NCI-H2171 (cell line): ENCODE results near the gene MLLT10.

Experiments used
- DNase-seq: peaks from one replicate; lab custom pipeline; 2025; lab: John Stamatoyannopoulos, UW

The MLLT10 gene

DNA sequence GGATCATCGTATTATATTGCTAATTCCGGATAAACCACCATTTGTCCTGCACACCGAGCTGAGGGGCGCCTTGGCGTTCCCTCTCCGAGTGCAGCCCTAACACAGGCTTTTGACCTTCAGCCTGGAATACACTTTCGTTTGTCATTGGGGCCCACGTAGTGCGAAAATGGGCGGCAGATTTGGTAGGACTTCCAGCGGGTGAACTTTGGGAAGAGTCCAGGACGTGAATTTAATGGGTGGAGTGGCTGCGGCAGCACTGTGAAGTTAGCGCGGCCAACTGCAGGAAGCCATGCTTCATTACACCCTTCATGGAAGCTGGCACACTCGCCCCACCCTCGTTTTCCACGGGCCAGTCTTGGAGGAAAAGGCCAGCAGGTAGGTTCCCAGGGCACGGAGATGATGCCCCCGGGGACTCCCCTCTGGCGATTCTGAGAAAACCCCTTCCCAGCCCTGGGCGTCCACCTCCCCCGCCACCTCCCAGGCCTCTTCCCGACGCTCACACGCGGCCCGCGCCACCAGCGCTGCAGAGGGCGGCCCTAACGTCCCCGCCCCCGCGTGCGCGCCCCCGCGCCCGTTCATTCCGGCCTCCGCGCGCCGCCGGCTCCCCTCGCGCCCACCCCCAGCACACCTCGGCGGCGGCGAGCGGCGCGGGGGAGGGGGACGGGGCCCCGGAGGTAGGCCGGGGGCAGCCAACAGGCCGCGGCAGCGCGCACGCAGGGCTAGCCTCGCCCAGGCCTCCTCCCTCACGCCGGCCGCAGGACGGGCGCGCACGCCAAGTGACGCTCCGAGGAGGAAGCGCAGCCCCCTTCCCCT is at the start of gene MLLT10:
Gene MLLT10 (plus strand): TSS at position 766 of the 813 bp plus-strand sequence. CDS start 413 bp downstream, outside the sequence.
- peak; percentile 85 for DNase-seq

DNA sequence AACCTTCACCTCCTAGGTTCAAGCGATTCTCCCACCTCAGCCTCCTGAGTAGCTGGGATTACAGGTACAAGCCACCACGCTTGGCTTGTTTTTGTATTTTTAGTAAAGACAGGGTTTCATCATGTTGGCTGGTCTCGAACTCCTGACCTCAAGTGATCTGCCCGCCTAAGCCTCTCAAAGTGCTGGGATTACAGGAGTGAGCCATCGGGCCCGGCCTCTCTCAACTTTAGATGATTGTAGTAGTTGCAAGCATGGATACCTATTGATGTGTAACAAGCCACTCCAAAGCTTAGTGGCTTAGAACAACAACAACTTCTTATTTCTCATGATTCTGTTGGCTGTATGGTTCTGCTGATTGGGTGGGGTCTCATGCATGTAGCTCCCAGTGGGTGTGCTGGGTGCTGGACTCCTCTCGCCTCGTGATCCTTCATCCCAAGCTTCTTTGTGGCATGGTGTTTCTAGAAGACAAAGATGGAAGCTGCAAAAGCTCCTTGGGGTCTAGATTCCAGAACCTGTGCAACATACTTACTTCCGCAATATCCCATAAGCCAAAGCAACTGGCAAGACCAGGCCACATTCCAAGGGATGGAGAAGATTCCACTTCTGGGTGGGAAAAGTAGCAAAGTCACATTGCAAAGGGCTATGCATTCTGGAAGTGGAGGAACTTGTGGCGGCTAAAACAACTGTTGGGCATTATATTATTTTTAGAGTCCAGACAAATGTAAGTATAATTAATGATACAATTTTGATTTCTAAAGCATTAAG is 46.4 kb upstream of the MLLT10 start:
- DNase-seq, result no peak

DNA sequence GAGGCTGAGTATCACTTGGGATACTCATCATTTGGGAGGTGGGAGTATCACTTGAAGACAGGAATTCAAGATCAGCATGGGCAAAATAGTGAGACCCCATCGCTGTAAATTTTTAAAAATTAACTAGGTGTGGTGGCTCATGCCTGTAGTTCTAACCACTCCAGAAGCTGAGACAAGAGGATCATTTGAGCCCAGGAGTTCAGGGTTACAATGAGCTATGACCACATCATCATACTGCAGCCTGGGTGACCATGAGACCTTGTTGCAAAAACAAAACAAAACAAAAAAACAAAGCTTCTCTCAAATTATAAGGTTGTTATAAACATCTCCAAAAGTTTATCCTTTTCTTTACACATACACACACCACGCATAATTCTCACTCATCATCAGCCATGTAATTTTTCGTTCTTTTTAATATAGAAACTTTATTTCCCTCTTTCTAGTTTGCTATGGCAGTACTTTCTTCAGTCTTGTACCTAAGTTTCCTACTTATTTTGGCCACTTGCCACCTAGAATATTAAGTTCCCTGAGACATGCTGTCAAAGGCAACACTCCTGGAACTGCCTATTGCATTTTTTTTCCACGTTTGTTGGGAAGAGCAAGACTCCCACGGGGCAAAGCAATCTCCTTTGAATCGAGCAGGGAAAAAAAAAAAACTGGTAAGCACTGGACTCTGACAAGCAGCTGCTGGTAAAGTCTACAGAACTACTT is 45.6 kb upstream of the MLLT10 start:
- peak; percentile 47 for DNase-seq

DNA sequence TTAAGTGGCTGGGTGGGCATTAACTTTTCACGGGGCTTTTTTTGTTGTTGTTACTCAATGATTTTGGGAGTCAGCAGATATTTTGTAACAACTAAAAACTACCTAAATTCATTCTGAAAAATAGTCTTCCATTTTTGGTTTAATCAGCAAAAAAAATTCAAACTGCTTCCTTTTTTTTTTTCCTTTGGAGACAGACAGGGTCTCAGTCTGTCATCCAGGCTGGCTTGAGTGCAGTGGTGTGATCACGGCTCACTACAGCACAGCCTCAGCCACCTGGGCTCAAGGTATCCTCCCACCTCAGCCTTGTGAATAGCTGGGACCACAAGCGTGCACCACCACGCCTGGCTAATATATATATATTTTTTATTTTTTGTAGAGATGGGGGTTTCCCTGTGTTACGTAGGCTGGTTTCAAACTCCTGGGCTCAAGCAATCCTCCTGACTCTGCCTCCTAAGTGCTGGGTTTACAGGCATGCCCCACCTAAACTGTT is 45.0 kb upstream of the MLLT10 start:
- no peak for DNase-seq

DNA sequence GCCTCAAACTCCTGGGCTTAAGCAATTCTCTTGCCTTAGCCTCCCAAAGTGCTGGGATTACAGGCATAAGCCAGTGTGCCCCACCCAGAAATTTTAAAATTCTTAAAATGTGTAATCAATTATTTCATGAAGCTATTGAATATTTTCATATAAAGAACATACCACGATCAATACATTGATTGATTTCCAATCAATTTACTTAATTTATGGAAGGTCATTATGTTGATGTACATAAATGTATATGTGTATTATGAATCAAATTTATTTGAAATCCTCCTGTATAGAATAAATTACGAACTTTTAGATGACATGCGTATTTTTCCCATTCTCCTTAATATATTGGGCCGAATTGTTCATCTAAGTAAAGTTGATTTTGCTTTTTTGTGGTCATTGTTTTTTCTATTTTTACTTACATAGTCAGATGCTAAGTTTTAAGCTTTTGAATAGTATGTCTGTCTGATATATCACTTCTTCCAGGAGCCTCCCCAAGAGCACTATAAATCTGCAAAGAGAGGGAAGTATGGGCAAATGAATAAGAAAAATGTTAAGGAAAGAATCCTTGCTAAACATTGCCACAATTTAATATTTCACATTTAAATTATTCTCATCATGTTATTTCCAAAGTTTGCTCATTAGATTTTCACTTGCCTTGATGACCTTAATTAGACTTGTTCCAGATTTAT is 43.9 kb upstream of the MLLT10 start:
- no peak for DNase-seq

DNA sequence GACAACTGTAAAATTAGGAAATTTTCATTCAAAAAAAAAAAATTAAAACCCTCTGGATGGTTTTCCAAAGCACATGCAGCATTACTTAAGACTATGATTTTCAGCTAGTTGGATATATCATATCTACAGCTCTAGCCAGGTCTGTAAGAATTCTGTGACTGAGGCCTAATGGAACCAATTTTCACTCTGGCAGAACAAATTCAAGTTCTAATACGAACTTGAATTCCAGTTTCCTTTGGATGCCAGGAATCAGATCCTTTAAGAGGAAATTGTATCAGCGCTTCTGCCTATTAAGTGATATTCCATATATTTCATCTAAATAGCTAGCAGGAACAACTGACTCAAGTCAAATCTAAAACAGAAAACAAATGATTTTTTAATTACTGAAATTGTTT is 43.3 kb upstream of the MLLT10 start:
- no peak for DNase-seq

DNA sequence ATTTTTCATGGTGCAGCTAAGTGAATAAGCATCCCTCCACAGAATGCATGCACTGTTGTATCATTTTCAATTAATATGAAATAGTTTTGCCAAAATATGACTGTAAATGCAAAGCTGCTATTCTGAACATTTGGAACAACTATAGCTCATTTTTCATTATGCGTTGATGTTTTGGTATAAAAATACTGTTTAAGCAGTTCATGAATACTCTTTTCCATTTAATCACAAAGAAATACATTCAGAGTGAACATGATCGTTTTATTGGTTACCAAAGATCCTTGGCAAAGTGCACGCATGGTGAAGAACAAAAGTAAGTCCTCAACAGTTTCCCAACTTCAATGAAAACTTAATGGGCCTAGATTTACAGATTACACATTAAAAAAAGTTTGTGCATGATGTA is 41.6 kb upstream of the MLLT10 start:
- no peak for DNase-seq

DNA sequence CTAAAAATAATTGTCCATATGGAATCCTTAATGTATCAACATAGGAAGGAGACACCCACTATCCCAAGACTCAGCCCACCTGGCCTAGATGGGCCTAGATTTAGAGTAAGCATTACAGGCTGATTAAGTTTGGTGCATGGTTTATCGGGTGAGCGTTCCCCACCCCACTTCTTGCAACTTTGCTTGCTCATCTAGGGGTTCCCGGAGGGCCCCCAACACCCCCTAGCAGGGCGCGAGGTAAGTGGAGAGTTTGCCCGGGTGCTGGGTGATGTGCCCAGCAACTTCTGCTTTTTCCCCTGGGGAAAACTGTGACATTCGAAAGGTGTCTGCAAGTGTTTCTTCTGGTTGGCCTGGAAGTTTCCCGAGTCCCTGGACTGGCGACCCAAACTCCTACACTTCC is 40.2 kb upstream of the MLLT10 start:
- DNase-seq, result no peak

DNA sequence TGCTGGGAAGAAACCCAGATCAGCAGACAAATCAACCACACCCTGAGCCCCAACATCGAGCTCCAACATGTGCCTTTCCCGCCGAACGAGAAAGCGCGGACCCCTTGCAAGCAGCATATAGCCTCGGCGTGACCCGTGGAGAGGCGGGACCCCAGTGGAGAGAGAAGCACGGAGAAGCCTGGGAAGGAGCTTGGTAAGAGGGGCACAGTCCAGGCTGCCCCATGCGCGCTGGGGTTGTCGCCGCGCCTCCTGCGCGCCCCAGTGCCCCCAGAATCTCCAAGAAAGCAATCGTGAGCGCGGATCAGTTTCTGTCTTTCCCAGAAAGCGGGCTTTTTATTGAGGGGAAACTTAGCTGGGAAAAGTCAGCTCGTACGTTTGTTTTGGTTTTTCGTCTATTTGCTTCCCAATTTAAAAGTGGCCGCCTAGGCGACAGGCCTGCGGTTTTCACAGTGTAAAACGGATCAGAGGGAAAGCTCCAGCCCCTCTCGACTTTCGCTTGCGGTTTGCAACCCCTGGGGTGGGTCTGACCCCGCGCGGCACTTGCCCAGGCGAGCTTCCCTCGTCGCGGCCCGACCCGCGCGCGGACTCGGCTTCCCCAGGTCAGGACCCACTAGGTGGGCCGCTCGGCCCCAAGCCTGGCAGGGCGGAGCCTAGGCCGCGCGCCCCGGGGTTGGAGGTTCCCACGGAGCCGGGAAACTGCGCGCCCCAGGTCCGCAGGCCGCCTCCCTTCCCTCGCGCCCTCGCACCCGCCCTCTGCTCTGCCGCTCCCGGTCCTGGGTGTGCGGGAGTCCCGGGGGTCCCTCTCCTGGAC is 39.6 kb upstream of the MLLT10 start:
- peak; percentile 8 for DNase-seq

DNA sequence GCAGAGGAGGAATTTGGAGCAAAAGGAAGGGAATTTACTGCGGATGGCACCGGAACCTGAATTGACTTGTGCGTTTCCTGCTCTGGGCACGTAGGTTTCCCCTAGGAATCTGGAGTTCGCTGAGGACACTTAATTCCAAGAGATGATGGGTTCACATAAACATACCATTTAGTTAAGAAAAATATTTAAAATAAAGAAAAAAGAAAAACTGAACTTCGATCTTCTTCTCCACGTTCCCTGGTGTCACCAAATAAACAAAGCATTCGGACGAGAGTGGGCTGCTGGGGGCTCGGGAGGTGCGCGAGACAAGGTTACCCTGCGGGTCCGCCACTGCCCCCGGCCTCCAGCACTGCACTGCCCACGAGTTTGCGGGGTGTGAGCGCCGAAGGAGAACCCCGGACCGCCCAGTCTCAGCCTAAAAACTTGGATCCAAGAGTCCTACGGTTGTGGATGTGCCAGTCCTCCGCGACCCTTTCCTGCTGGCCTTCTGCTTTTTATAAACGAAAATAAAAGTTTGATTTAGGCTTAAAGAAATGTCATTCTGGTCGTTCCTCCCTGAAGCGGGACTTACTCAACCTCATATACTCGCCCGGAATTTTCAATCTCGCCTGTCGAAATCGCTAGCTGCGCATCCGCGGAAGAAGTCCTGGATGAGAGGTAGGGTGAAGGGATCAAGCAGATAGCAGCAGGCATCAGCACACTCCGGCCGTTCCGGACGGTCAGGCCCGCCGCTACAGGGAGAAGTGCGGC is 38.9 kb upstream of the MLLT10 start:
- DNase-seq, result no peak

DNA sequence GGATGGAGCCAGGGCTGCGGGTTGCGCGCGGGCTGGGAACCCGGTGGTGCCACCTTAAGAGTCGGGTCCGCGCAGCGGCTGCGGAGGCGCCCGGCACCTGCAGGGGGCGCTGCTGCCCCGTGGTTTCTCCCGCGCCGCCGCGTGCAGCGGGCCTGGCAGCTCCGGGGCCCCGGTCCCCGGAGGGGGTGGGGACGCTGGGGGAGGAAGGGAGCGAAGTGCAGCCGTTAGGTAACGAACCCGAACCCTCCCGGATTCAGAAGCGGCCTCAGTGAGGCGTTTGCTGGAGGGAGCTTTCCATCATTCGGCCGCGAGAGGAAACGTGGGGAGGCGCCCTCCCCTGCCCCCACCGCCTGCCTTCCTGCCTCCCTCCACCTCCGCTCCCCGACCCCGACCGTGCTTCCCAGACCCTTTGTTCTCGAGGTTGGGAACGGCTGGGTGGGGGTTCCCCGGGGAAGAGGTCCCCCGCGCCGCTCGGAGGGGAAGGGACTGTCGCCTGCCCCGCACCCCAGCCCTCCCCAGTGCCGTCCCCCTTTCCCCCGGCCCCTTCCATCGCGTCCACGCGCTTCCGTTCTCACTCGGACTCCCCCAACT is 38.2 kb upstream of the MLLT10 start:
- DNase-seq, result peak; percentile 69

DNA sequence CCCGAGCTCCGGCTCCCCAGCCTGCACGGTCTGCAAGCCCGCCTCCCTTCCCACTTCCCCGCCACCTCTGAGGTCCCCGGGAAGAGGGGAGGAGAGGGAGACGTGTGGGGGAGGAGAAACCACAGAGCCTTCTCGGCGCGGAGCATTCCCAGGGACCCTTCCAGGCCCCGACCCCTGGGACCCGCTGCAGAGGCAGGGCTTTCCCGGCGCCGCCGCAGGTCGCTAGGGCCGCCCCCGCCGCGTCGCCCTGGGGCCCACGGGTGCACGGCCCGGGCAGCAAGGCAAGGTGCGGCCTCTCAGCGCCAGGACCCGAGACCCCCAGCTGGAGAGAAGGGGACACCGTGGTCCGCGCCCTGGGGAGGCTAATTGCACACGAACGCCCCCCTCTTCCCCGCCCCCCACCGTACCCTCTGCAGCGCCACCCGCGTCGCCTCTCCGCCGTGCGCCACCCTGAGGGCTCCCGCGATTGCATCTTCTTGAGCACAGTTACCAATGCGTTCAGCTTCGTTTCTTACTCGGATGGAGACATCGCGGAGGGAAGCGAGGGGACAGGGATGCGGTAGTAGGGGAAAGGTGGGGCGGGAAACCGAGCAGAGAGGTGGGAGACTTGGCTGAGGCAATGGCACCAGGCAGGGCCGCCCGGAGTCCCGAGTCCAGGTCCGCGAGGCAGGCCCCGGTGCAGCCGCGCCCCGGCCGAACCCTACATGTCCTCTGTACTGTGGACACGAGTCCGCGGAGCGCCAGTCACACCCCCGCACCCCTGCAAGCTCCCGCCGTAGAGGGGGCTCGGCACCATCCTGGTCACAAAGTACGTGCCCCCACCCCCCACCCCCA is 37.5 kb upstream of the MLLT10 start:
- peak; percentile 30 for DNase-seq

DNA sequence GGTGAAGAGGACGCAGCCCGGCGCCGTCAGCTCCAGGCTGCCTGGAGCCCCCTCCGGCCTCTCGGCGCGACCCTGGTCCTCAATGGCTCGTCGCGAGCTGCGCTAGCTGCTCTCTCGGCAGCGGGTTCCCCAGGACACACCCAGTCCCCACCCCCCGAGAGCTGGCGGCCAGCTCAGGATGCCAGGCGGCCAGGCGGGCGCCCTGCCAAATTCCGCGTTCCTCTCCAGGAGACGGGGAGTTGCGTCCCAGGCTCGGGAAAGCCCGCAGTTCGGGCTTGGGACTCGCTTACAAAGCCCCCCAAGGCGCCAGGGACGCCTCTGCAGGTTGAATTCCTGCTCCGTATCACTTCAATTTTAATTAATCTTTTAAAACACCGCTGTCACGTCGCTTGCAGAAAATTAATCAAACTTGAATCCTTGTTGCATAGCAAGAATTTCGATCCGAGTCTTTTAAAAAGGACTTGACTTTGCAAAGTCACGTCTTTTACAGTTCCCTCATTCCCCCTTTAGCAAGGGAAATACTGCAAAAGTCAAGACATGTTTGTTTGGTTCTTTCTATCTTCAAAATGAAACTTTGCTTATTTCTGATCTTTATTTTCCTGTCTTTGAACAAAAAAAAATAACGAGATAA is 36.7 kb upstream of the MLLT10 start:
- DNase-seq, result peak; percentile 65

DNA sequence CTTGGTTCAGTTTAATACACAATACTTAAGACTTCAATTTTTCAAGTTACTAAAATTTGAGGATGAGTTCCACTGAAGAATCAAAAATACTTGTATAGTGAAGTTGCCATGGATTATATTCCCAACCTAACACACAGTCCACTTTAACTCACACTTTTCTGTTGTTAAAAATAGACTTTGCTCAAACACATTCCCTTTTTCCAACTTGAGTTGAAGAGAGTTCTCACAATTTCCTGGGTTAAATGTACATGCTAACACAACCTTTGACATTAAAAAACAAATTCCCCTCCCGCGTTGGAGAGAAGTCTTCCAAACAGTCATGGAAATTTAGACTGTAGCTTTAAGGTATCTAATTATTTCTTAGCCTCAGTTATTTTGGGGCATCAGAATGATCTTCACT is 35.7 kb upstream of the MLLT10 start:
- DNase-seq, result no peak

DNA sequence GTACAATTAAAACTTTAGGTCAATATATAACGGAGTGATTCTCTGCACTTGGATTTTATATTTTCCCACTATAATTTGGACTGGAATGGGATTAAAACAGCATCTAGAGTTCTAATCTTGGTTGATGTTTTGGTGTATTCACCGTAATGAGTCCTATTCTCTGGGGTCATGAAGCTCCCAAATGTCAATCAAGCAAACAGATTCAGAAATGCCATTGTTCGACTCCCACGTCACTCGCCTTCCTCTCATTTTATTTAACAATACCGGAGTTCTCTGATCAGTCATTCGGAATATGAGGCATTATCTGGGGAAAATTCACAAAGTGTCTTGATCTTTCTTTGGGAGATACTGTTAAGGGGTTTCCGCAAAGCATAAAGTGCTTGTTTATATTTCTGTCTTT is 35.0 kb upstream of the MLLT10 start:
- no peak for DNase-seq

DNA sequence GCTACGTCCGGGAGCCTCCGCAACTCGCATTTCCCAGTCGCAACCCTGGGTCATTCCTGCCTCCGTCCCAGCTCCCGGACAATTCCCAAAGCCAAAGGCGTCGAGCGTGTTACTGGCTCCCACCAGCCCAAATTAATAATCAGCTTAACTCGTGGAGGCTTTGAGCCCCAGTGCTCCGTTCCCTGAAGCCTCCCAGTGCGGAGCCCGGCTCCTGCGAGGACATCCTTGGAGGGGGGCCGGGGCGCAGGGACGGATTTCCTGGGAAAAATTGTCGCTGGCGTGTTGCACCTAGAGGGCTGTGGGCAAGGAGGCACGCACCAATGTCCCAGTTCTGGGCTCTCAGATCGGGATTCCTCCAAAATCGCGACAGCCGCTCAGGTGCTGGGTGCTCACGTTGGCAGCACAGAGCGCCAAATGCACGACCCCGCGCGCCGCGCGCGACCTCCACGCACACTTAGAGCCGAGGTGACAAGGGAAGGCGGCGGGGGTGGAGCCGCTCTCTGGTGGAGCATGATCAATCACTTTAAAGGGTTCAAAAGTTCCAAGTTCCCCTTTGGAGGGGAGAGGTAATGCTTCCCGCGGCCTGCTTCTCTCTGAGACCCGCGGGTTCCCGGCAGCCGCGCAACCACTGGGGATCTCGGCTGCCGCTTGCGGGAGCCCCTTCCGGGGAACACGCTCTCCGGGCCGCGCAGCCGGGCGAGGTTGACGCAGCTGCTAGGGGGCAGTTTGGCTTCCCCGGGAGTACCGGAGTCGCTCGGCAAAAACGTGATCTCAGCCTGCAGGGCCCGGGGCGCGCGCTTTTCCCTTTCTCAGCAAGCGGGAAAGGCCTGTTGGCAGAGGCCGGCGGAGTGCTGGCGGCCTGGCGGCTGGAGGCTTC is 34.1 kb upstream of the MLLT10 start:
- no peak for DNase-seq

DNA sequence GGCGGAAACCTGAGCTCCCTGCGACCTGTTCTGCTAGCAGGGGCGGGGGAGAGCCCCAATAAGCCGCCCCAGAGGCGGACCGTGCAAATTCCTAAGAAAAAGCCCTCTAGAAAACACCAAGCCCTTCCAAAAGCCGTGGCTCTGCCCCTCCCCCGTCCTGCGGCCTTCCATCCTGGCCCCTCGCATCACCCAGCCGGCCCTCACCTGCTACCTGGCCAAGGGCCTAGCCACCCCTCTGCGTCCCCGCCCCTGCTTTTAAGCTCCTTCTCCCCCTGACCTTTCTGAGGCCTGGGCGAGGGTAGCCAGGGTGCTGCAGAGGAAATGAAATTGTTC is 33.5 kb upstream of the MLLT10 start:
- DNase-seq, result no peak

DNA sequence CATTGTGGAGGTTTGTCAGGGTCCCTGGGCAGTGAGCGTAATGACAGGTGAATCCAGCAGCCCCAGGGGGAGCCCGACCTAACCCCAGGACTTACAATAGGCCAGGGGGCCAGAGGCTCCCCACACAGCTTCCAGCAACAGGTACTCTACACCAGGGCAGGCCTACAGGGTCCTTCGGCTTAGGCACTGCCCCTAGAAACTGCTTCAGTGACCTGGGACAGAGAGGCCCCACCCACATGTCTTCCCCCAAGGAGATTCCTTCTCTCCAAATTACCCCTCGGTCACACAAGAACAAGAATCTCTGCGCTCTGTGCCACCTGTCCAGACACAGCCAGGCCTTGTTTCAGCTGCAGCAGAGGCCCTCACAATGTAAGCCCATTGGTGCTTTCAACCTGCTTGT is 32.9 kb upstream of the MLLT10 start:
- no peak for DNase-seq
